Right lobe of liver (tissue), 6 donors: ENCODE data around the gene KIAA1671. TPM values are rescaled to one million over a fixed set of nuclear protein-coding genes. Genes with fewer than 3 reads are reported as not detected.

Source experiments
- ATAC-seq, 4 donors: fragments of 200-7000 bp; cut with Tn5 transposase; one replicate each; pipeline ENCODE4 v1.9.1; 2020; ENCODE audit warnings: mild to moderate bottlenecking in 4 of 4, moderate library complexity in 4 of 4
- DNase-seq, 3 donors: peaks; one replicate each; pipeline ENCODE4 v3.0.0-alpha.2; 2020
- H3K27ac ChIP-seq, 3 donors: fragments of 200-600 bp; one replicate each; pipeline ENCODE4 v1.8.0; 2022
- H3K27me3 ChIP-seq, 2 donors: fragments of 200-600 bp; one replicate each; pipeline ENCODE4 v1.8.0; 2022
- H3K36me3 ChIP-seq, 4 donors: fragments of 200-600 bp; sonication (generic) in 1 of 4; one replicate each; pipeline versions ENCODE4 v1.5.1 to v1.8.0; 2017 to 2022; ENCODE audit warnings: control low read depth in 1 of 4
- H3K4me1 ChIP-seq, 4 donors: fragments of 200-600 bp; sonication (generic) in 1 of 4; one replicate each; pipeline versions ENCODE4 v1.5.1 to v1.8.0; 2017 to 2022; ENCODE audit warnings: control low read depth in 1 of 4
- H3K4me3 ChIP-seq, 3 donors: fragments of 200-600 bp; one replicate each; pipeline ENCODE4 v1.8.0; 2022
- H3K9me3 ChIP-seq, 4 donors: fragments of 200-600 bp; sonication (generic) in 1 of 4; one replicate each; pipeline versions ENCODE4 v1.5.1 to v1.8.0; 2017 to 2022; ENCODE audit warnings: control low read depth in 1 of 4
- CTCF ChIP-seq, 4 donors: fragments of 200-600 bp in 3 of 4; fragments of 450-650 bp in 1 of 4; IDR thresholded peaks; one replicate each; pipeline versions ENCODE4 v1.5.1 to v1.8.0; 2016 to 2022; ENCODE audit warnings: antibody characterized with exemption in 4 of 4, mild to moderate bottlenecking in 2 of 4
- POLR2A ChIP-seq: fragments of 450-650 bp; IDR thresholded peaks from one replicate; pipeline ENCODE4 v1.6.1; 2017; ENCODE audit warnings: antibody characterized with exemption, mild to moderate bottlenecking
- WGBS: methylation state at CpG from one replicate; pipeline ENCODE4 v1.1.6; 2018; ENCODE audit warnings: low coverage, low lambda C conversion rate; ENCODE audit not compliant: insufficient coverage; ENCODE audit errors: missing lambda C conversion rate; 5-methylcytosine and 5-hydroxymethylcytosine counted together
- intact Hi-C, 2 donors: fragments of 100-400 bp; cut with DNase I; formaldehyde crosslinking; loops; one replicate each; pipeline versions ENCODE4 v1.11.2 to v1.14.1; 2022
- total RNA-seq, 6 experiments: library from RNA; depleted of rRNA in 2 of 6; stranded (reverse); fragments of >200 nt in 2 of 6; fragmentation: NEBNext Ultra II Directional in 3 of 6; extraction: Animal tissue kit (Norgen Biotek cat#: 25700) in 3 of 6; gene quantifications; one replicate each; pipeline versions ENCODE4 v1.1.0 to v1.2.4, GENCODE V29; 2016 to 2023
- donor health status: DM: no; HTN: yes; CAD: no.
- donor health status: DM: no; HTN: no; CAD: no.
- donor health status: DM: no; HTN: no; CAD: no.
- donor health status: DM: no; HTN: yes; CAD: no.
- donor health status: DM: no; HTN: yes; CAD: no.

Gene KIAA1671
- total RNA-seq, 6 experiments from 2014 or later, result 31.1 to 56.6 (median 39.2) TPM

DNA sequence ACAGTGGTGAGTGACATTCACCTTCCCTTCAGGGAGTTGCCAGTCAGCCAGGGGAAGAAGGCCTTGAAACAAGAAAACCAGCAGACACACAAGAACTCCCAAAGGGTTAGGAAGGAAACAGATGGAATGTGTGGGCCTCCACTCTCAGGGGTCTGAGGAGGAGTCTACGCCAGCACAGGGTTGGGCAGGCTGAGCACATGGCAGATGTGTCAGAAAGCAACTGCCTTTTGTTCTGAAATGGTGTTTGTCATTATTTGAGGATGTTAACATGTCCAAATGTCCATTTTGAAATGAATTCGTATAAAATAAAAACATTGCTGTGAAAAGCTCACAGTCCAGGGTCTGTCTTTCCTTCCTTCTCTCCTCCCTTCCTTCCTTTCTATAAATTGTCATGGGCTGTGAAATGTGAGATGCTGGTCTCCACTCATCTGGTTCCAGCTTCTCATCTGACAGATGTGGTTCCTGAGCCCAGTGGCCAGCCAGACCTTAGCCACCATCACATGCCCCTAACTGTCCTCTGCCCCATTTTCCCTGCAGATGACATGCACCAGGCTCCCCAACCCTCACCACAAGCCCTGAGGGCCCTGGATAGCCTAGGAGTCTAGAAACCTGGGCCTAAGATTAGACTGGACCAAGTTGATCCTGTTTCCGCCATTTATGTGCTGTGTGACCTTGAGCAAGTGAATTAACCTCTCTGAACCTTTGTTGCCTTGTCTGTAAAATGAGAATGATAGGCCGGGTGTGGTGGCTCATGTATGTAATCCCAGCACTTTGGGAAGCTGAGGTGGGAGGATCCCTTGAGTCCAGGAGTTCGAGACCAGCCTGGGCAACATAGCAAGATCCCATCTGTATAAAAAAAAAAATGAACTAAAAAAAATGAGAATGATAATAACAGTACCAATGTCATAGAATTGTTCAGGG lies 190.9 kb downstream of the KIAA1671 start:
- 88% methylated on average over 5 of the region's 5 CpGs for WGBS
- Histone ChIP-seq H3K9me3 (no peaks in the 10 kb centered on the region), H3K4me3 (no peak overlapping the region), H3K4me1 (peaks cover 0 to 17% (median 8%) of the 10 kb centered on the region in 4 donors), H3K36me3 (no peaks in the 10 kb centered on the region), H3K27ac (peak overlapping the region in 1 of 3 donors; percentile 22), H3K27me3 (no peaks in the 10 kb centered on the region)
- no peak for TF ChIP-seq CTCF (IDR thresholded peaks at IDR 0.05)
- no peak for TF ChIP-seq POLR2A
- intact Hi-C loops, result no loop called here
- ATAC-seq (no peak), DNase-seq (no peak)

- peak overlapping the region in 1 of 3 donors; percentile 22 for H3K27ac ChIP-seq
- no peaks in the 10 kb centered on the region for H3K9me3 ChIP-seq
- DNase-seq (no peak), ATAC-seq (no peak)
- no peak for TF ChIP-seq POLR2A
- no peak for TF ChIP-seq CTCF (IDR thresholded peaks at IDR 0.05)
- WGBS, result 56% methylated on average over 2 of the region's 2 CpGs
- no peaks in the 10 kb centered on the region for H3K36me3 ChIP-seq
- H3K4me3 ChIP-seq, result no peak overlapping the region
- no peaks in the 10 kb centered on the region for H3K27me3 ChIP-seq
- H3K4me1 ChIP-seq, result peaks cover 0 to 23% (median 7%) of the 10 kb centered on the region in 4 donors
- intact Hi-C loops, result no loop called here
These were observed 192.0 kb downstream of the KIAA1671 start for GRCh38 chr22:25144522-25144921.

DNA sequence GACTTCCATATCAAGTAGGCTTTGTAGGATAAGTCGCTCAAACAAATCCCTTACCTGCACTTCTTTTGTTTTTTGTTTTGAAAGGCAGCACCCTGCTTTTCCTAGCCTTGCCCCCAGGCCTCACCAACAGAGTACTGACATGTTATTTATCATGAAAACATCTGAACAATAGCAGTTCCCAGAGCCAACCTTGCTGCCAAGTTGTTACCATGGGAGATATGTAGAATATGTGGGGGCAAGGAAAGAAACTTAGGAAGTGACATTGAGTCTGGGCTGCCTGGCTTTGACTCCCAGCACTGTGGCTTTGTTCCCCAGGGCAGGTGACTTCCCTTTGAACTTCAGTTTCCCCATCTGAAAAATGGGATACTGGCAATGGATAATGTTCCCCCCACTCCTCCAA lies 193.8 kb downstream of the KIAA1671 start:
- no peak for TF ChIP-seq CTCF (IDR thresholded peaks at IDR 0.05)
- TF ChIP-seq POLR2A, result no peak
- ATAC-seq (no peak), DNase-seq (no peak)
- Histone ChIP-seq H3K4me1 (peaks cover 0 to 23% (median 6%) of the 10 kb centered on the region in 4 donors), H3K27me3 (no peaks in the 10 kb centered on the region), H3K36me3 (no peaks in the 10 kb centered on the region), H3K4me3 (no peak overlapping the region), H3K27ac (no peak overlapping the region), H3K9me3 (no peaks in the 10 kb centered on the region)
- 71% methylated on average over 1 of the region's 1 CpG for WGBS
- intact Hi-C loops, result no loop called here

DNA sequence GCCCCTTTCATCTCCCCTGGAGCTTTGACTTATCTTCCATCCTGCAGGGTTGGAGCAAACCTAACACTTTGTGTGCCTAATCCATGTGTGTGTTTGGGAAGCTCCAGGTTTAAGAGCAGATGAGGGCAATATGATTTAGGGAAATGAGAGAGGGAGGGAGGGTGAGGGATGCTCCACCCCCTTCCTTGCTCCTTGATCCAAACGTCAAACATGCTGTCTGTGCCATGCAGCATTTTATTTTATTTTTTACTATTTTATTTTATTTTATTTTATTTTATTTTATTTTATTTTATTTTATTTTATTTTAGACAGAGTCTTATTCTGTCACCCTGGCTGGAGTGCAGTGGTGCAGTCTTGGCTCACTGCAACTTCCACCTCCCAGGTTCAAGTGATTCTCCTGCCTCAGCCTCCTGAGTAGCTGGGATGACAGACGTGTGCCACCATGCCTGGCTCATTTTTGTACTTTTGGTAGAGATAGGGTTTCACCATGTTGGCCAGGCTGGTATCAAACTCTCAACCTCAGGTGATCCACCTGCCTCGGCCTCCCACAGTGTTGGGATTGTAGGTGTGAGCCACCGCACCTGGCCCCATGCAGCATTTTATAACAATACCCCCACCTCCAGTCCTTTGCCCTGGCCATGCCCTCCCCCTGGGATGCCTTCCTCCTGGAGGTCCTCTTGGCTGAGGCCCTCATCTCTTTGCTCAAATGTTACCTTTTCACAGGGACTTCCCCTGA lies 194.6 kb downstream of the KIAA1671 start:
- ATAC-seq (no peak), DNase-seq (no peak)
- Histone ChIP-seq H3K4me1 (peaks cover 0 to 23% (median 6%) of the 10 kb centered on the region in 4 donors), H3K27me3 (no peaks in the 10 kb centered on the region), H3K36me3 (no peaks in the 10 kb centered on the region), H3K9me3 (no peaks in the 10 kb centered on the region), H3K27ac (no peak overlapping the region), H3K4me3 (no peak overlapping the region)
- 26% methylated on average over 2 of the region's 4 CpGs for WGBS
- intact Hi-C loops, result no loop called here
- TF ChIP-seq POLR2A (no peak), CTCF (IDR thresholded peaks at IDR 0.05) (no peak)
